Colonic mucosa (tissue), 4 donors: ENCODE results near the gene ZFYVE19. TPM values are rescaled to one million over a fixed set of nuclear protein-coding genes. Genes with fewer than 3 reads are reported as not detected.

Experiments used
- DNase-seq: peaks from one replicate; pipeline ENCODE4 v3.0.0-alpha.2; 2020
- H3K27ac ChIP-seq: fragments of 200-600 bp; one replicate; pipeline ENCODE4 v1.8.0; 2021
- H3K27me3 ChIP-seq: fragments of 200-600 bp; one replicate; pipeline ENCODE4 v1.8.0; 2021
- H3K36me3 ChIP-seq: fragments of 200-600 bp; one replicate; pipeline ENCODE4 v1.8.0; 2021
- H3K4me1 ChIP-seq: fragments of 200-600 bp; one replicate; pipeline ENCODE4 v1.8.0; 2021; ENCODE audit warnings: mild to moderate bottlenecking
- H3K4me3 ChIP-seq: fragments of 200-600 bp; one replicate; pipeline ENCODE4 v1.8.0; 2021
- H3K9ac ChIP-seq, 2 donors: one replicate each; pipeline ENCODE4 v1.7.0; 2013; ENCODE audit warnings: control low read depth in 2 of 2, low read depth in 2 of 2, low read length in 2 of 2
- H3K9me3 ChIP-seq: fragments of 200-600 bp; one replicate; pipeline ENCODE4 v1.8.0; 2021
- CTCF ChIP-seq: fragments of 200-600 bp; IDR thresholded peaks from one replicate; pipeline ENCODE4 v1.8.0; 2022; ENCODE audit warnings: antibody characterized with exemption, mild to moderate bottlenecking
- intact Hi-C: fragments of 100-400 bp; cut with DNase I; formaldehyde crosslinking; loops from one replicate; pipeline ENCODE4 v1.14.1; 2022
- total RNA-seq, 2 donors: library from RNA; stranded (reverse); fragmentation: NEBNext Ultra II Directional in 1 of 2; extraction: Animal tissue kit (Norgen Biotek cat#: 25700) in 1 of 2; gene quantifications; one replicate each; pipeline ENCODE4 v1.2.1, GENCODE V29; 2021
- donor health status: healthy.
- donor health status: DM: no; HTN: no; CAD: no.
- donor health status: DM: no; HTN: no; CAD: no.

ZFYVE19 gene
- total RNA-seq, 2 donors from 2014 or later: 22.9 to 27.9 TPM

- no peak for TF ChIP-seq CTCF
- intact Hi-C loops: no loop called here
- no peak for DNase-seq
- no peaks in the 10 kb centered on the region for H3K9me3 ChIP-seq
- H3K36me3 ChIP-seq: no peaks in the 10 kb centered on the region
- H3K27me3 ChIP-seq: no peaks in the 10 kb centered on the region
- H3K27ac ChIP-seq: peak overlapping the region; percentile 88
- H3K4me3 ChIP-seq: peak overlapping the region; percentile 59
- H3K4me1 ChIP-seq: peaks cover 24% of the 10 kb centered on the region
- peak overlapping the region; percentile 76 to 94 for H3K9ac ChIP-seq
Measured at GRCh38 chr15:40764629-40765103, 42.2 kb upstream of the ZFYVE19 start.

GRCh38 chr15:40766194-40766815, 40.6 kb upstream of the ZFYVE19 start:
- no peaks in the 10 kb centered on the region for H3K27me3 ChIP-seq
- H3K4me1 ChIP-seq: peaks cover 29% of the 10 kb centered on the region
- intact Hi-C loops: no loop called here
- DNase-seq: no peak
- H3K36me3 ChIP-seq: no peaks in the 10 kb centered on the region
- no peak overlapping the region for H3K4me3 ChIP-seq
- H3K27ac ChIP-seq: no peak overlapping the region
- H3K9me3 ChIP-seq: no peaks in the 10 kb centered on the region
- no peak overlapping the region for H3K9ac ChIP-seq
- TF ChIP-seq CTCF: no peak

GRCh38 chr15:40766906-40767837, 39.7 kb upstream of the ZFYVE19 start:
- Histone ChIP-seq H3K36me3 (no peaks in the 10 kb centered on the region), H3K27me3 (no peaks in the 10 kb centered on the region), H3K4me1 (peaks cover 29% of the 10 kb centered on the region), H3K9ac (peak overlapping the region in 1 of 2 donors; percentile 30), H3K9me3 (no peaks in the 10 kb centered on the region), H3K27ac (peak overlapping the region; percentile 90), H3K4me3 (no peak overlapping the region)
- TF ChIP-seq CTCF: no peak
- intact Hi-C loops: no loop called here
- no peak for DNase-seq

- peak overlapping the region in 1 of 2 donors; percentile 66 for H3K9ac ChIP-seq
- no peak for DNase-seq
- intact Hi-C loops: no loop called here
- H3K9me3 ChIP-seq: no peaks in the 10 kb centered on the region
- no peaks in the 10 kb centered on the region for H3K27me3 ChIP-seq
- H3K36me3 ChIP-seq: no peaks in the 10 kb centered on the region
- no peak for TF ChIP-seq CTCF
- no peak overlapping the region for H3K4me3 ChIP-seq
- H3K4me1 ChIP-seq: peaks cover 29% of the 10 kb centered on the region
- H3K27ac ChIP-seq: peak overlapping the region; percentile 90
Measured at GRCh38 chr15:40767838-40768500, 38.9 kb upstream of the ZFYVE19 start.

GRCh38 chr15:40768521-40769273, 38.2 kb upstream of the ZFYVE19 start:
- H3K4me1 ChIP-seq: peaks cover 29% of the 10 kb centered on the region
- peak overlapping the region; percentile 0 for H3K4me3 ChIP-seq
- intact Hi-C loops: no loop called here
- H3K27ac ChIP-seq: peak overlapping the region; percentile 90
- no peak for TF ChIP-seq CTCF
- H3K9me3 ChIP-seq: no peaks in the 10 kb centered on the region
- no peaks in the 10 kb centered on the region for H3K27me3 ChIP-seq
- peak overlapping the region; percentile 39 to 66 for H3K9ac ChIP-seq
- no peaks in the 10 kb centered on the region for H3K36me3 ChIP-seq
- peak; percentile 78 for DNase-seq
